ENCODE data around the gene CRYZL1.
"Not testable (repeated sequence)": the region's sequence is repeated elsewhere in the genome, so short reads cannot be mapped to it uniquely, and the experiment has no call there.

The CRYZL1 gene

DNA sequence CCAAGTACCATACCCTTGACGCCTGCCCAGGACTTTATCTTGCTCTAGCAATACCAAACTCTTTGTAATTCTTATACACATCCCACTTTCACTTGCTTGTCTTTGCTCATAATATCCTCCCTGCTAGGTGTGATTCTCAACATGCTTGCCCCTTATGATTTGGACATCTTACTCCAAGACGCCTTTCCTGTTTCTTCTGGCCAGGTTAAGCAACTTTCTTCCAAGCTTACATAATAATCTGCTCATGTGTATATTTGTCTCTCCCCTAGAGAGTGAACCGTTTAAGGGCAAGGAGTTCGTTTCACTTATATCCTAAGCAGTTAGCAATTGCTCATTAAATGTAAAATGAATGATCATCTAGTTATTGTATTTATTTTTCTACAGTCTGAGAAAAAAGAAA, 21.8 kb downstream of the CRYZL1 start:
- DNase-seq = no peak

GRCh38 chr21:33618407-33618806, 23.1 kb downstream of the CRYZL1 start:
- no peak for DNase-seq

DNA sequence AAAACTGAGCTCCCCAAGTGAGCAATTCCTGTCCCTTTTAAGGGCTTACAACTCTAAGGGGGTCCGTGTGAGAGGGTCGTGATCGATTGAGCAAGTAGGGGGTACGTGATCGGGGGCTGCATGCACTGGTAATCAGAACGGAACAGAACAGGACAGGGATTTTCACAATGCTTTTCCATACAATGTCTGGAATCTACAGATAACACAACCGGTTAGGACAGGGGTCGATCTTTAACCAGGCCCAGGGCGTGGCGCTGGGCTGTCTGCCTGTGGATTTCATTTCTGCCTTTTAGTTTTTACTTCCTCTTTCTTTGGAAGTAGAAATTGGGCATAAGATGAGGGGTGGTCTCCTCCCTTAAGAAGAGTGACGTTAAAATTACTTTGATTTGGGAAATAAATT, 24.0 kb downstream of the CRYZL1 start:
- DNase-seq = not testable (repeated sequence)

- DNase-seq = no peak
Observed at GRCh38 chr21:33611006-33611744, 30.4 kb downstream of the CRYZL1 start.

- no peak for DNase-seq
Observed at GRCh38 chr21:33608559-33608958, 33.0 kb downstream of the CRYZL1 start.

- DNase-seq = no peak
Observed at GRCh38 chr21:33598051-33598450, 43.5 kb downstream of the CRYZL1 start.

GRCh38 chr21:33588485-33589335, 52.8 kb downstream of the CRYZL1 start, which contains the start of gene DONSON:
DONSON (minus strand) TSS chr21:33588684; CDS start chr21:33588641, 43 bp downstream.
- DNase-seq = peak; percentile 78

DNA sequence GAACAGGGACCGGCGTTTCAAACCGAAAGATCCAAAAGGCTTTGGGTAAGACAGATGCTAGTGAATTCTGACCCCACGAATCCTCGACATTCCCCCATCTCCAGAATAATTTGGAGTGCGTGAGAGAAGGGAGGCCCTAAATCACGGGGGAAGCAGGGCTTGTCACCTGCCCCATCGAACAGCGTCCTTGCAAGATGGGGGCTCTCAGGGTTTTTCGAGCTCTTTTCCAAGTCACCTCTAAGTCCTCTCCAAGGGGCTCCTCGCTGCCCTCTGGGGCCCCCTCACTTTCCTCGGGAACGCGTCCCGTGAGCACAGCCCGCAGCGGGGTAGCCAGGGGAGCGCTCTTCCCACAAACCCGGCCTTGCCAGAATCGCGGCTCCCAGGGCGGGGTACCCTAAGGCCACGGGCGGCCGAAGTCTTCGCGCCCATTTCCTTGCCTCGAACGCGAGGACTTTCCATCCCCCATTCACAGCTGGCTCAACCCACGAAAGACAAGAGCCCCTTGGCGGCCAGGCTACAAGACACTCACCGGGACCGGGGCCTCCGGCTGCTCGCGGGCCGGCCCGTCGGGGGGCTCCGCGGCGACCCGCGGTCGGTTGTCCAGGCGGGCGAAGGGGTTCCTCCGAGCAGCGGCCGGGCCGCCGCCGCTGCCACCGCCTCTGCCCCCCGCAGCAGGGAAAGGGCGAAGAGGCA, 53.6 kb downstream of the CRYZL1 start:
- DNase-seq = peak; percentile 23

- DNase-seq = no peak
Observed at GRCh38 chr21:33586927-33587326, 54.6 kb downstream of the CRYZL1 start.

GRCh38 chr21:33584455-33584854, 57.1 kb downstream of the CRYZL1 start:
- no peak for DNase-seq

- DNase-seq = no peak
Observed at GRCh38 chr21:33578959-33579542, 62.5 kb downstream of the CRYZL1 start.

- no peak for DNase-seq
Observed at GRCh38 chr21:33578214-33578613, 63.3 kb downstream of the CRYZL1 start.

DNA sequence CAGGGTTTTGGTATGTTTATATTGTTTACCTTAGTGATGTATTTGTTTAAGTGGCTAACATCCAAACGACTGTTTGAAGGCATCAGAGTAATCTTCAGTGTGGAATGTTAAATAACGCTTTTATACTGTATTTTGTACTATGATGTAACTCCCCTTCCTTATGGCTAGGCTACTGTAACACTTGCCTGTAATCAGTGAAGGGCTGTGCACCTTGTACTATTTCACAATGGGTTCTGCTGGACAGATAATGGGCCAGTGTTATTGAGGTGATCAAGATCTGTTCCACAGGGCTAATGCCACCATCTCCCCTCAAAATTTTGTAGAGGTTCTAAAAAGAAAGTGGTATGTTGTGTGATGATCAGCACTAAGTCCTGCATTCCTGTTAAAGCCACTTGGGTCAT, 64.8 kb downstream of the CRYZL1 start:
- not testable (repeated sequence) for DNase-seq

- DNase-seq = no peak
Observed at GRCh38 chr21:33572350-33572749, 69.2 kb downstream of the CRYZL1 start.

DNA sequence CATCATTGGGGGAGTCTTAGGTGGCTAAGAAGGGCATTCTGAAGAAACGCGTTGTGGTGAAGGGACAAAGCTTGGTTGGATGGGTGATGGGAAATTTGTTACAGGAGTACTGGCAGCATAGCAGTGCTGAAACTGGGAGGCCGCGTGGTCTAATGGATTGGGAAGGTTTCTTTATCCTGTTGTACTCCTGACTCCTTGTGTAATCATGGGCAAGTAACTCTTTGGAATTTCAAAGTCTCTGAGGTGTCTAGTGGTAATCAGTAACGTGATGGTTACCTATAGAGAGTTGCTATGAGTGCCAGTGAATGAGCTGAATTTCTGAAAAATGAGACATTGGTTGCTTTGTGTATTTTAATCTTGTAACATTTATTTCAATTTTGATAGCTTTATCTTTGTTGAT, 71.5 kb downstream of the CRYZL1 start:
- DNase-seq = no peak

- no peak for DNase-seq
Observed at GRCh38 chr21:33568448-33568847, 73.1 kb downstream of the CRYZL1 start.

- no peak for DNase-seq
Observed at GRCh38 chr21:33567914-33568313, 73.6 kb downstream of the CRYZL1 start.

DNA sequence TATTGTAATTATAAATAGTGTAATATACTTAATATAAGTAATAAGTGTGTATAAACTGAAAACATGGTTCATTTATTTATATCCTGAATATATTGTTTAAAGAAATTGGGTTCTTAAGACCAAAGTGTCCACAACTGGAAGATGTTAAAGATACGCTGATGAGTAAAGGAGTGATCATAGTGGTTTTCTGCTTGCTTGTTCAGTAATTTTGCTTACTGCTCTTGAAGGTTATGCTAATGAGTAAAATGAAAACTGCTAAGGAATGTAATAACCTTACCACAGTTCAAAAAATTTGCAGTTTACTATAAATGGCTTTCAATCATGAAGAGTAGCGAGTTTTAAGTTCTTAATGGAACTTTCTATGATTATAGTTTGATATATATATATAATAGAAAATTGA, 75.0 kb downstream of the CRYZL1 start:
- no peak for DNase-seq

- no peak for DNase-seq
Observed at GRCh38 chr21:33562389-33562788, 79.2 kb downstream of the CRYZL1 start.

- DNase-seq = no peak
Observed at GRCh38 chr21:33561373-33561772, 80.2 kb downstream of the CRYZL1 start.

GRCh38 chr21:33560965-33561364, 80.6 kb downstream of the CRYZL1 start:
- DNase-seq = no peak

GRCh38 chr21:33559813-33560212, 81.7 kb downstream of the CRYZL1 start:
- no peak for DNase-seq

DNA sequence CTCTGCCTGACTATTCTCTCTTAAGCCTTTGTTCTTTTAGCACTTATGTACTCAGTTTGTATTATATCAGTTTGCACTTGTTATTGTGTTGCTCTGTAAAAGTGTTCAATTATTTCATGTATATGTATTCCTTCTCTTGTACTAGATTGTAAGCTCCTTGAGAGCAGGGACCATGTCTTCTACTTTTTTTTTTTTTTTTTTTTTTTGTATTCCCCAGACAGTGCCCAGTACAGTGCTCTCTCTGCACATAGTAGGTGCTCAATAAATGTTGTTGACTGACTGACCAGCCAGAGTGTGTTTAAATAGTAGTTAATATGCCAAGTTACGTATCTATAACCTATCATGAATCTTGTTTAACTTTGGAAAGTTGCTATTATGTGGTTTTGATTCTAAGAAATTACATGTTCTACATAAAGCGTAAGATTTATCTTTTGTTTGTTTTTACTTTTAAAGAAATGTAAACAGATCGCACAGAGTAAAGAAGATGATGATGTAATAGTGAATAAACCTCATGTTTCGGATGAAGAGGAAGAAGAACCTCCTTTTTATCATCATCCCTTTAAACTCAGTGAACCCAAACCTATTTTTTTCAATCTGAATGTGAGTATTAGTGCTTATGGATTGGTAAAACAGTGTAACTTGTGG, 82.6 kb downstream of the CRYZL1 start:
- no peak for DNase-seq
